NCI-H2029 (cell line): Measurements from ENCODE around the gene ZNF207.
"Not testable (repeated sequence)": the region's sequence is repeated elsewhere in the genome, so short reads cannot be mapped to it uniquely, and the experiment has no call there.

Experiments used
- DNase-seq: peaks from one replicate; lab custom pipeline; 2025; lab: John Stamatoyannopoulos, UW

The ZNF207 gene

GRCh38 chr17:32388128-32388527, 38.2 kb downstream of the ZNF207 start:
- not testable (repeated sequence) for DNase-seq

- DNase-seq, result no peak
Observed at GRCh38 chr17:32388613-32389459, 38.9 kb downstream of the ZNF207 start.

- no peak for DNase-seq
Observed at GRCh38 chr17:32393904-32394303, 43.9 kb downstream of the ZNF207 start.

GRCh38 chr17:32396343-32396742, 46.4 kb downstream of the ZNF207 start:
- DNase-seq, result no peak

GRCh38 chr17:32398946-32399345, 49.0 kb downstream of the ZNF207 start:
- no peak for DNase-seq

- not testable (repeated sequence) for DNase-seq
Observed at GRCh38 chr17:32410085-32410484, 60.1 kb downstream of the ZNF207 start.

- DNase-seq, result no peak
Observed at GRCh38 chr17:32426894-32427293, 76.9 kb downstream of the ZNF207 start.

- no peak for DNase-seq
Observed at GRCh38 chr17:32429598-32429997, 79.6 kb downstream of the ZNF207 start.
